CMK (cell line): ENCODE measurements around the gene PALLD.

Experiments used
- DNase-seq: peaks from one replicate; pipeline ENCODE4 v3.0.0-alpha.2; 2010; ENCODE audit warnings: low read depth

PALLD gene

DNA sequence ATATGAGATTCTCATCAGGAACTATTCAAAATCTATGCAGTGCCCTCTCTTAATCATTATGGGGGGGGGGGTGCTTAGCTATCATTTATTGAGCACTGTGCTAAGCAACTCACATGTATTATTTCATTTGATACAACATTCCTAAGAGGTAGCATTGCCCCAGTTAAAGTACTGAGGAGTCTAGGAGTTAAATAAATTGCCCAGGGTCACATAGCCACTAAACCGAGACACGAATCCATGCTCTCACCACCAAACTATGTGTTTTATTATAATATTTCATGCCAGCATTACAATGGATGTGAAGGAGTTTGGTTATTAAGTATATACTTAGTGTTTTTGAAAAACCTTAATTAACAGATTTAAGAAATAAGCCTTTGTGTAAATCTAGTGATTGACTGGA is 381.8 kb downstream of the PALLD start:
- DNase-seq = no peak

DNA sequence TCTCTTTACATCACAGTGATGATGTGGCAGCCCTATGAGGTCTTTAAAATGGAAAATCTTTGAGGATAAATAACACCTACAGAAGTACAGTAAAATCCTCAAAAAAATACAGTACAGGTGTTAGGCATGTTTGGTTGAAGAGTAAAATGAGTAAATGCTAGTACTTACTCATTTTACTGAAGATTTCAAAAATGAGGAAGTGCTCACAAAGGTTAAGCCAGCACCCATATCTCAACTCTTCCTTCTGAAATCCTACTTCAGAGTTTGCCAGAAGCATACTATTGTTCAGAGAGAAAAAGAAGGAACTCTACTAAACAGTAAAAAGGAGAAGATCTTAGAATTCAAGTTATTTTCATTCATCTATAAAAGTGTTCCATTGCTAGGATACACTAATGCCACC is 382.3 kb downstream of the PALLD start:
- DNase-seq = no peak

DNA sequence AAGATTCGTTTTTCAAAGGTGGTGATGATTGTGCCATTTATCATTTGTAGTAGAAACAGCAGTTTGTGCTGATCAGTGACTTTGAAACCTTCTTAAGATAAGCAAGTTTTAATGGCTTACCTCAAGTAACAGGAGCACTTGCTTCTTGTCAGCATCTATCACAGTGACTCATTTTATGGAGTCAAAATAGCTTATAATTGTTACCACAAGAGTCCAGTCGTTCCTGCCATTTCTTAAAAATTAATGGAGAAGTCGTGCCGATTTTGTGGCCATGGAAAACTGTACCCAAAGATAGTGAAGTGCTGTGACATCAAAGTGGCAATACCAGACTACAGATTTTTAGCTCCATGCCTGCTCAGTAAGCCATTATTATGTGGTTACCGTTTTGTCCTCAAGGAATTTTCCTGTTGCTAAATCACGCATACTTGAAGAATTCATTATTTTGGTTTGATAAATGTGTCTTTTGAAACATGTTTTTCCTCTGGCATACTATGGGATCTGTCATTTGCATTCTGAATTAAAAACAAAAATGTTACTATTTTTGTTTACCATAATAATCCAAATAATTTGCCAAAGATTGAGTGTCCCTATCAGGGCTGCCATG is 383.3 kb downstream of the PALLD start:
- no peak for DNase-seq

DNA sequence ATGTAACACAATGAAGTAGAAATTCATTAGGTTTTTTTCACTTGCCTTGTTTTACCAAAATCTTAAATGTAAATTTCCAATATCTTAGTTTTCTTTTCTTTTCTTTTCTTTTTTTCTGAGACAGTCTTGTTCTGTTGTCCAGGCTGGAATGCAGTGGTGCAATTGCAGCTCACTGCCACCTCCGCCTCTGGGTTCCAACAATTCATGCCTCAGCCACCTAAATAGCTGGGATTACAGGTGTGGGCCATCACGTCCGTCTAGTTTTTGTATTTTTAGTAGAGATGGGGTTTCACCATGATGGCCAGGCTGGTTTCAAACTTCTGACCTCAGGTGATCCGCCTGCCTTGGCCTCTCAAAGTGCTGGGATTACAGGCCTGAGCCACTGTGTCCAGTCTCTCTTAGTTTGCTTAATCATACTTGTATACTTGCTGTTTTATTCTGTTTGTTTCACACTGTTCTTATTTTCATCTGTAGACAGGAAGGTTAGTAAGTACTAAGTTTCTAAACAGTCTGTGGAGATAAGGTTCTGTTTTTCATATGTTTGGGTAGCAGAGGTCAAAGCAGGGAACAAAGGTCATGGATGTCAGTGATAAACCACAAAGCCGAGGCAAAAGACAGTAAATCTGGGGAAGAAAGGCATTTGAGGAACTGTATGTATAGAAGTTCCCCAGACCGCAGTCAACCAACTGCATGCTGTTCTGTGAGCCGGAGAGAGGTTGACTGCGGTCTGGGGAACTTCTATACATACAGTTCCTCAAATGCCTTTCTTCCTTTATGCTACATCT is 384.2 kb downstream of the PALLD start:
- DNase-seq = peak; percentile 37

DNA sequence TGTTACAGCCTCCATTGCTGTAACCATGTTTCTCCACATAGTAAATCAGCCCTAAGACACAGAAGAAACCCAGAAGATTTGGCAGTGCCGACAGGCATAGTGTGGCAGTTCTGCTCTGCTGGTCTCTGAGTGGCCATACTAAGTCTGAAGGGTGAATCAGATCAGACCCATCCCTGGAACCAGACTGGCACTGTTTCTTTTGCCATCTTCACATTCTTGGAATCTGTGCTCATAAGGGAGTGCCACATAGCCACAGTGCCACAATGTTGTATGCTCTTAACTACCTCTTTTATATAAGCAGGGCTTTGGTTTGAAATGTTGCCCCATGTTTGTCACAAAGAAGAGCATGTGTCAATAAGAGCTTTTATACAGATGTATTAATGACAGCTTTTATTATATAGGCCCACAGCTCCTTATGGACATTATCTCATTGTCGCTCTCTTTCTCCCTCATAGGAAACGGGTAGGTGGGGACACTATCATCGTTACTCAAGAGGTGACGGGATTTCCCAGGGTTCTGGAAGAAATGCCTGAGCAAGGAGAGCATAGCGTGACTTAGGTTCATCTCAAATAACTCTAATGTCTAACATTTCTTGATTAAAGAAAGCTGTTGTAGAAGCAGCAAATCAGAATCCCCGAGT is 385.0 kb downstream of the PALLD start:
- DNase-seq = no peak

DNA sequence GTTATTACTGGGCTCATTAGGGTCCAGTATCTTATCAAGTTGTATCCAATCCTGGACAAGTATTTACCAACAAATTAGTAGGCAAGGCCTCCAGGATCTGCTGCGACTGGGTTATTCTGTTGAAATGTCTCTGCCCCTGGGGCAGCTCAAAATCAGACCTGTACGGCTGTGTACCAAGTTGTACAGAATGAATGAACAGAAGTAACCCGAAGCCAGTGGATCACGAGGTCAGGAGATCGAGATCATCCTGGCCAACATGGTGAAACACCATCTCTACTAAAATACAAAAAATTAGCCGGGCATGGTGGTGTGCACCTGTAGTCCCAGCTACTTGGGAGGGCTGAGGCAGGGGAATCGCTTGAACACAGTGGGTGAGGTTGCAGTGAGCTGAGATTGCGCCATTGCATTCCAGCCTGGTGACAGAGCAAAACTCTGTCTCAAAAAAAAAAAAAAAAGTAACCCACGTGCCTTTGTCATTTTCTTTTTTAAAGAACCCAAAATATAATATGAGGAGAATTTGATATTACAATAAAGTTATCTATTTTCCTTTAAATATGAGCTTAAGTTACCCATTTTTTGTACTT is 385.9 kb downstream of the PALLD start:
- DNase-seq = no peak

DNA sequence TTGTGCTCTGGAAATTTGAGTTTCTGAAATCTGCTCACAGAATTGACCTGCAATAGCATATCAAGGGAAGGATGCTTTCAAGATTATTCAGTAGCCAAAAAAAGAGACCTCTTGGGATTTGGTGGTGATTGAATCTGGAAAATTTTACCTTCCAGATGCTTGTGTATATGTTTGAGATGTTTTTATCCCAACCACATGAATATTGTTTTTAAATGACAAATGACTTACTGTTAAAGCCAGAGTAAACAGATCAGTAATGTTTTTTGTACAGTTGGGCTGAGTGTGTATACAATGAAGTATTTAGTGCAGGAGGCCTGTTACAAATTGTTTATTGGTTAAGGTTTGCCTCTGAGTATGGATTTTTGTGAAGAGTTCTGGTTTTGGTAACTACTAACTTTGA is 386.7 kb downstream of the PALLD start:
- no peak for DNase-seq

DNA sequence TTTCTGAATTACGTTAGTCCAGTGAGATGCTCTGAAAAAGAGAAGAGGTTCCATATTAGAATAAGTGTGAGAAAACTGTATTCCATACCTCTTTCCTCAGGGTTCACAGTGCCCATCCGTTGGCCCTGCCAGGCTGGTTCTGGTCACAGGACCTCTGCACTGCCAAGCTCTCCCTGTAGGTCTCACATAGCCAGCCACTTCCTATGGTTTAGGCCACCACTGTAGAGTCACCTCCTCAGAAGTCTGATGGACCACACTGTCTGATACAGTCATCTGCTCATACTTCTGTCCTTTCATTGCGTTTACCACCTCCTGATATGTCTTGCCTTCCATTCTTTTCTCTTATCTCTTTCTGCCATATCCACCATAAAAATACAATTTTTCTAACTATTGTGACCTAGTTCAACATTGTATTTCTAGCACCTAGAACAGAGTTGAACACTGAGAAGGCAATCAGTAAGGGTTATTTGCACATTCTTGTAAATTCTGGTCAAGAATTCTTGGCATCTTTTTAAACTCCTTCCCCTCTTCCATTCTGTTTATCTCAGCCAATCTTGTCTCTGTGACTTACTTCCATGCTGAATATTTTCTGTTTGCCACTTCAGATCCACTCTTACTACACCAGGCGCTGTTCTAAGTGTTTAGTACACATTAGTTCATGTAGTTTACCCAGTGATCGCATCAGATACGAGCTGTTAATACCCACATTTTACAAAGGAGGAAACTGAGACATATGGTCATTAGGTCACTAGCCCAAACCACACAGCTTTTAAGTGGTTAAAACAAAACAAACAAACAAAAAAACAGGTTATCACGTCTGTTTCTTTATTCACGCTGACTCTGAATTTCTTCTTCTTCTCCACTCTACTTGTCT is 387.6 kb downstream of the PALLD start:
- no peak for DNase-seq

DNA sequence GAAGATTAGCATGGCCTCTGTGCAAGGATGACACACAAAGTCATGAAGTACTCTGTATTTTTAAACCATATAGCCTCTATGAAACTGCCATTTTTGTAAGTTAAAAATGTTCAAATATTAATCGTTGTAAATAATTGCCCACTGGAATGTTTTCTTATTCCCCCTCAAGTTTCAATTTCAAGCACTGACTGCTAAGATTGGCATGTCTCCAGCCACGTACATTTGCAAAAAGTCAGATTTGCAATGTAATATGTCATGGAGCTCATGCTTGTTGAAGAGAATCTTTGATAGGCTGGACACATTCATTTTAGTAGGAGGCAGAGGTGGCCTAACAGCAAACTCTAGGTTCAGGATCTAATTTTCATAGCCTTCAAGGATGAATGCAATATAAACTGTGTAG is 388.5 kb downstream of the PALLD start:
- DNase-seq = no peak

DNA sequence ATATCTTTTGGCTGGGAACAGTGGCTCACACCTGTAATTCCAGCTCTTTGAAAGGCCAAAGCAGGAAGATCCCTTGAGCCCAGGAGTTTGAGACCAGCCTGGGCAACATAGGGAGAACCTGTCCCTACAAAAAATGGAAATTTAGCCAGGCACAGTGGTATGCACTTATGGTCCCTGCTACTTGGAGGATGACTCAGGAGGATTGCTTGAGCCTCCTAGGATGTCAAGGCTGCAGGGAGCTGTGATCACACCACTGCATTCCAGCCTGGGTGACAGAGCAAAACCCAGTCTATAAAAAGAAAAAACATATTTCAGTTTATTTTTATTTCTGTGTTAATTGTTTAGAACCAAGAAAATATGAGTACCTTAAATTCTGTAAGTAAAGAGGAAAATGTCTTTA is 389.5 kb downstream of the PALLD start:
- DNase-seq = no peak

DNA sequence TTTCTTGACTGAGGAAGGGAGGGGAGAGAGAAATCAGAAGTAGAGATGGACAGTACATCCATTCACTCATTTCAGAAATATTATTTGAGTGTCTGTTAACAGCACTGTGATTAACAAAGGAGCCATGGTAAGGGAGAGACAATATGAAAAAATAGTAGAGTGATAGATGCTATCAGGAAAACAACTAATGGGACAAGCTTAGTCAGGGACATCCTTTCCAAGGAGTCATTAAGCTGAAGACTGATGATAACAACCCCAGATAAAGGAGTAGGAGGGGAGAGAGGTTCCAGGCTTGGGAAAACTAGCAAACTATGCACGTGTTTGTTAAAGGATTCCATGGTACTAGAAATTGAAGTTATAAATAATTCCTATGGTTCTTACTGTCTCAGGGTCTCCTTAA is 391.0 kb downstream of the PALLD start:
- no peak for DNase-seq

DNA sequence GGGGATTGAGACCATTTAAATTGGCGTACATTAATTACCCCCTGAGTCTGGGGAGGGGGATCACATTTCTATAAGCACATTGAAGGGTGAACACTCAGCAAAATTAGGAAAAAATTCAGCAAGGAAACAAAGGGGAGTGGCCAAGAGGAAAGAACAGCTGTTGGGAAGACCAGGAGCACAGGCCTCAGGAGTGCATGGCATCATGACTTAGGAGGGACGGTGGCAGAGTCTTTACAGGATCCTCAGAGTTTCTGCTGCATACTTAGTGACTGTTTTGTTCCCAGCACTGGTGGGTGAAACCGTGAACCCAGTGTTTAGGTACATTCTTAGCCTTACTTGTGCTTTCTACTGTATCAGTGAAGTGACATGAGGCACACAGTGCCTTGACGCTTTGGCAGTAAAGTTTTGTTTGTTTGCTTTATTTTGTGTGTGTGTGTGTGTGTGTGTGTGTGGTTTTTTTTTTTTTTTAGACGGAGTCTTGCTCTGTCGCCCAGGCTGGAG is 391.9 kb downstream of the PALLD start:
- no peak for DNase-seq

DNA sequence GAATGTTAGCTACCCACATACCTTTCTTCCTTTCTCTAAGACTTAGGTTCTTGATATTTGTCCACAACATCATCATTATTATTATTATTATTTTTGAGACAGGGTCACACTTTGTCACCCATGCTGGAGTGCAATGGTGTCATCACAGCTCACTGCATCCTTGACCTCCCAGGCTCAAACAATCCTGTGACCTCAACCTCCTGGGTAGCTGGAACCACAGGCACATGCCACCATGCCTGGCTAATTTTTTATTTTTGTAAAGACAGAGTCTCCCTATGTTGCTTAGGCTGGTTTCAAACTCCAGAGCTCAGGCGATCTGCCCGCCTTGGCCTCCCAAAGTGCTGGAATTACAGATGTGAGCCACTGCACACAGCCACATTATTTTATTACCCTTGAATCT is 394.2 kb downstream of the PALLD start:
- no peak for DNase-seq

DNA sequence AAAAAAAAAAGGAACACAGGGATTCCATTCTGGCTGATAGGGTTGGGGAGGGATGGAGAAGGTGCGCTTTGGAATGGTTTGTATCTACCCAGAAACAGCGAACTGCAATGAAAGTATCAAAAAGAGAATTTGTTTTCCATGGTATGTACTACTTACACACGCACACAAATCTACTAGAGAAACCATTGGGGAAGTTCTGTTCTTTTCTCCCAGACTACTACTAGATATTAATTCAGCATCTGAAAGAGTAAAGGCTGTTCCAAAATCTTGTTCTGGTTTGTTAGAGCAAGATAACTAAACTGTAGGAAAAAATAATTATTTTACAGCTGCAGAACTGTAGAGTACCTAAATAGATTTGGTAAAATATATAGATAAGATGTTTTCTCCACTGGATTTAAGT is 394.8 kb downstream of the PALLD start:
- DNase-seq = no peak

DNA sequence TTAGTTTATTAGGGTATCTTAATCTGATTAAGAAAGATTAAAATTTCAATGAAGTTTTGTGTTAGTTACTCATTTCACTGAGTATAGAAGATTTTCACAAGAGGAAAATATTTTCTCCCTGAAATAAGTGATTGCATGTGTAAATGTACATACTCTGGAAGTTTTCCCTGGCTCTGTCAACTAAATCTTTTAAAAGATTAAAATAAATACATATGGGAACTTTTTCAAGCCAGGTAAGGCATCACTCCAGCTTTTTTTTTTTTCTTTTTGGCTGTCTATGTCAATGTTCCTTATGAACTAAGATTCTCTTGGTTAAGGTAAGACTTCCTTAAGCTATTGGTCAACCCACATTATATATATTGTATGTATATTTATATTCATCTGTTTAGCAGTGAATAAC is 395.6 kb downstream of the PALLD start:
- DNase-seq = no peak

DNA sequence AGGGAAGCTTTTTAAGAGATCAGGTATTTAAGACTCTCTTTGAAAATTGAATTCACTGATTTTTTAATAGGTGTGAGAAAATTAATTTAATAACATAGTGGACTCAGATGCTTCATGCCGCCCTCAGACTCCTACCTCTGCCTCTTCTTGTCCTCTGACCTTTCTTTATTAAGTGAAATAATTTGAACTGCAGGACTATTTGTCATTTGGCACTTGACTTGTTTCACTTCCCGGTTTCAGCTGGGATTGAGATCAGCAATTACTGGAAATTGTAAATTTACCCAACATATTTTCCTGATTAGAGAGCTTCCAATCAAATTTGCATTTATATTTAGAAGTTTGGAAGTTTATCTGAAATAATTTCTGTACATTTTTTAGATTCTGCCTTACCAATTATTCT is 396.4 kb downstream of the PALLD start:
- no peak for DNase-seq

DNA sequence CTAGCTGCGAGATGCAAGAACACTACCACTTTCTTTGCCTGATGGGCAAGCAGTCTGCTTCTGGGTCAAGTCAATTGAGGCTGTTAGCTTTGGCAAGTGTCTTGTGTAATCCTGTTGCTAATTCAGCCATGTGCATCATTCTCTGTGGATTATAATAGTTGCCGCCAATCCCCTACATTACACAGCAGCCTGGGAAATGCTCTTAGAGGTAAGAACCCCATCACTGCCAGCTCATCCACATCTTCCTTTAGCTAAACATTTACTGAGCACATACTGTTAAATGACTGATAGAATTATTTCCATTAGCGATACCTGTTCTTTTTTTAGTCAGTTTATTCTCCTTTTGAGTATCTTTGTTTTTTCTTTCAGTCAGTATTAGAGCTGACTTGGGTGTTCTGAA is 397.0 kb downstream of the PALLD start:
- no peak for DNase-seq

DNA sequence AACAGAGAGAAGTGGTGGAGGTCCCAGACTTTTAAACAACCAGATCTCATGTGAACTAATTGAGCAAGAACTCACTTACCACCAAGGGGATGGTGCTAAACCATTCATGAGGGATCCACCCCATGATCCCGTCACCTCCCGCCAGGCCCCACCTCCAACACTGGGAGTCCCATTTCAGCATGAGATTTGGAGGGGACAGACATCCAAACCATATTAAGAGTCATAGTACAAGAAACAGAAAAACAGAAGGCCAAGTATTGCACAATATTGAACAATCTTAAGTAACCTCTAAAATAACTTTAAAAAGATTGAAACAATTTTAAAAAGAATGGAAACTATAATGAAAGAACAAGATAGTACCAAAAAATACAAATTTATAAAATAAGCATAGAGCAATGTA is 403.2 kb downstream of the PALLD start:
- no peak for DNase-seq

DNA sequence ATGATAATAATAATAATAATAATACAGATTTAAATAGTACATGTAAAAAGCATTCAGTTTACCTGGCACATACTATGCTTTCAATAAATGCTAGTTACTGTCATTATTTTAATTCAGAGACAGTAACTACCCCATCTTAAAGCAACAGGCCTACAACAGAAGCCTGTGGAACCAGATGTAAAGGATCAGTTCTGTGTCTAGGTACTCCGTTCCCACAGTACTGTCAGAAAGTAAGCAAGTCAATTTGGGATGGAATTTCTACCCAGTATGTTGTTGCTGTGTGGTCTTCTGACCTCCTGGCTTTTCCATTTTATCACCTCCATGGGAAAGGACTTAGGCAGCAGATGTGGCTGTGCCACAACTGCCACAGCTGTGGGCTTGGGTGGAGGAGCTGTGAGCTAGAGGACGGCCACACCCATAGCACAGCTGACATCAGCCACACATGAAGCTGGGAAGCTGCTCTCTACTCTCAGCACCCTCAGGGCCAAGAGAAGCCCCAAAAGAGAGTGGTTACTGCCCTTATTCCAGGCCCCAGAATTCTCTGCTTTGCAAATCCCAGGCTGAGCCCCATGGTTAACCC is 410.4 kb downstream of the PALLD start:
- DNase-seq = no peak

DNA sequence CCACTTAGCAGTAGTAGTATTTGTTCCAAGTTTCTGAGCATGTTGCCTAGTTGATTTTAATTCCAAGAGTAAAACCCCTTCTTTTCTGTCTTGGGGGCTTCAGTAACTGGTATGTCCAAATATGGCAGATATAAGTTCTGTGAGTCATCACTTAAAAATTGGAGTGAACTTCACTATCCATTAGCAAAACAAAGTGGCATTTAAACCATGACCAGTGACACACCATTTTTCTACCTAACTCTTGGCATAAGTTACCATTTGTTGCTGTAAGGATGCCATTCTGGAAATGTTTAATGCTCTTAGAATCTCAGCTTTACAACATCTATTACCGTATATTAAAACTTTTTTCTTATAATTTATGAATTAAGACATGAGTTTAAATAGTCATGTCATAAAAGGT is 411.2 kb downstream of the PALLD start:
- no peak for DNase-seq

DNA sequence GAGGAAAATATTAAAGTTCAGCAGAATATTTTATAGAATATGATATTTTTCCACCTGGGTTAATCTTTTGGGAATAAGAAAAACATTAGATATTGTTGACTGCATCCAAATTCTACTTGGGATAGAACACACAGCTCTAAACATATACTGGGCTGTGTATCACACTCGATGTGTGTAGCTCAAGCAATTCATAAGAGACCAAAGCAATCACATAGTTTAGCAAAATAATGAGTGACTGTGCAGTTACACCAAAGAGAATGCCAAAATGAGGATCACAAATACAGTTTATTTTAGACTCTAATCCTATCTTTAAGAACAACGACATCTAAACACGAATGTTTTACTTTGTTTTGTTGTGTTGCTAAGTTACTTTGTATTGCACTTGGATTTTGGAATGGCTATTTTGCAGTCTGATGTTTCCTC is 412.0 kb downstream of the PALLD start:
- DNase-seq = no peak

DNA sequence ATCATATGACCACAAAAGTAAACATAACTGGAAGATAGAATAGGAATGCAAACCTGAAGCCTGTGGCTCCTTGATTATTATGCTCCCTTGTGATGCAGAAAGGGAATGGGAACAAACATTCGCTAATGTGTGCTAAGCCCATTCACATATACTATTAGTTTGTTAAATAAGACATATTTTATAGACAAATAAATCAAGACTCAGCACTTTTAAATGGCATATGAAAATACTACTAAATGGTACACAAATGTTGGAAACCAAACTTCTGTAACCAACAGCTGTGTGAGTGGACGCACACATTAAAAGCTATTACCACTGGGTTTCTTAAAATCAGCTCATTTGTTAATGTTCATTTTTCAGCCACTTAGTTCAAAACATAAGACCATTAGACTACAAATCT is 417.2 kb downstream of the PALLD start:
- DNase-seq = no peak
